AML-193 (cell line): Measurements from ENCODE around the gene PICALM.
"Not testable (repeated sequence)": the region's sequence is repeated elsewhere in the genome, so short reads cannot be mapped to it uniquely, and the experiment has no call there.

Experiments used
- DNase-seq, 2 experiments: peaks; one replicate each; lab custom pipeline; 2025; lab: John Stamatoyannopoulos, UW

The PICALM gene

GRCh38 chr11:85977751-85978160, 91.1 kb downstream of the PICALM start:
- no peak for DNase-seq

- no peak for DNase-seq
Measured at GRCh38 chr11:85976525-85976924, 92.4 kb downstream of the PICALM start.

- no peak for DNase-seq
Measured at GRCh38 chr11:85974122-85974521, 94.8 kb downstream of the PICALM start.

- no peak for DNase-seq
Measured at GRCh38 chr11:85970593-85970992, 98.3 kb downstream of the PICALM start.

GRCh38 chr11:85967457-85967856, 101.4 kb downstream of the PICALM start:
- DNase-seq: no peak

- no peak for DNase-seq
Measured at GRCh38 chr11:85965202-85965601, 103.7 kb downstream of the PICALM start.

- no peak for DNase-seq
Measured at GRCh38 chr11:85961930-85962363, 106.9 kb downstream of the PICALM start.

GRCh38 chr11:85961130-85961529, 107.8 kb downstream of the PICALM start:
- no peak for DNase-seq

GRCh38 chr11:85960678-85961077, 108.2 kb downstream of the PICALM start:
- DNase-seq: no peak

GRCh38 chr11:85955531-85955930, 113.4 kb downstream of the PICALM start:
- DNase-seq: no peak

- DNase-seq: no peak
Measured at GRCh38 chr11:85953491-85954143, 115.3 kb downstream of the PICALM start.

GRCh38 chr11:85952108-85952485, 116.8 kb downstream of the PICALM start:
- not testable (repeated sequence) for DNase-seq

- no peak for DNase-seq
Measured at GRCh38 chr11:85951428-85952107, 117.3 kb downstream of the PICALM start.

GRCh38 chr11:85951049-85951405, 117.9 kb downstream of the PICALM start:
- DNase-seq: no peak

- no peak for DNase-seq
Measured at GRCh38 chr11:85950317-85951048, 118.4 kb downstream of the PICALM start.

GRCh38 chr11:85949798-85950197, 119.1 kb downstream of the PICALM start:
- DNase-seq: no peak

GRCh38 chr11:85948884-85949283, 120.0 kb downstream of the PICALM start:
- no peak for DNase-seq

GRCh38 chr11:85947431-85948272, 121.2 kb downstream of the PICALM start:
- DNase-seq: peak; percentile 90 to 92

GRCh38 chr11:85946221-85946620, 122.7 kb downstream of the PICALM start:
- no peak for DNase-seq

GRCh38 chr11:85945788-85946187, 123.1 kb downstream of the PICALM start:
- DNase-seq: peak; percentile 3 to 13

- DNase-seq: no peak
Measured at GRCh38 chr11:85945296-85945695, 123.6 kb downstream of the PICALM start.

- peak; percentile 57 to 72 for DNase-seq
Measured at GRCh38 chr11:85941380-85941973, 127.4 kb downstream of the PICALM start.
